IPS-NIHi7 (cell line): ENCODE measurements around the gene GCNT1.

Source experiments
- DNase-seq: peaks from one replicate; pipeline ENCODE4 v3.0.0; 2012; ENCODE audit warnings: mixed read lengths; ENCODE audit errors: extremely low spot score

Gene GCNT1

DNA sequence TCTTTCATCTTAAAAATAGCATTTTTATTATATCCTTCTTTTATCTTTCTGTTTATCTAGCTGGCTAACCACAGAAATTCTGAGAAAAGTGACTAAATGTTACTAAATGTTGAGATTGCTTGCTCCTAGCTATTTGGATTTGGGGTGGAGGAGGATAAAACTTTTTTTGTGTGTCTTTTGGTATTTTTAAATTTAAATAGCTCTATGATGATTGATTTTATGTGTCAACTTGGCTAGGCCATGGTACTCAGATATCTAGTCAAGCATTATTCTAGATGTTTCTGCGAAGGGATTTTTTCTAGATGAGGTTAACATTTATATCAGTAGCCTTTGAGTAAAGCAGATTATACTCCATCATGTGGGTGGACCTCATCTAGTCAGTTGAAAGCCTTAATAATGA lies 75.0 kb downstream of the GCNT1 start:
- DNase-seq, result no peak

DNA sequence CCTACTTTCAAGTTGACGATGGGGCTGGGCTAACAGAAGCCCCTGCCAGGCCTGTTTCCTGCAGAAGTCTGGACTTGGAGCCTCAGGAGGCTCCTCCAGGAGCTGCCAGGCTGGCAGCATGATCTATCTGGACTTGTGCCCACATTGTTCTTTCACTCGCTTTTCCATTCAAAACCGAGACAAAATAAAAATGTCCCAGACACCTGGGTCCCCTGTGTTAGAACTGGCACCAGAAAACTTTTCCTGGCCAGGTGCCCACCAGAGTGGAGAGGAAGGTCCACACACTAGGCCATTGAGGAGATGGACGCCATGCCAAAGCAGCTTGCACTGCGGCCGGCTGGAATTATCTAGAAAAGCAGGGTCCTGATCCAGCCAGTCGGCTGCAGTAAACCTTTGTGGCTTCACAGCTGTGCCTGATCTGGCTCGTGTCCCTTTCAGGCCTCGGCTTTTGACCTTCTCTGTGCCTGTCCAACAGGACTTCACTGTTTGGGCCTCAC lies 78.2 kb downstream of the GCNT1 start:
- no peak for DNase-seq

DNA sequence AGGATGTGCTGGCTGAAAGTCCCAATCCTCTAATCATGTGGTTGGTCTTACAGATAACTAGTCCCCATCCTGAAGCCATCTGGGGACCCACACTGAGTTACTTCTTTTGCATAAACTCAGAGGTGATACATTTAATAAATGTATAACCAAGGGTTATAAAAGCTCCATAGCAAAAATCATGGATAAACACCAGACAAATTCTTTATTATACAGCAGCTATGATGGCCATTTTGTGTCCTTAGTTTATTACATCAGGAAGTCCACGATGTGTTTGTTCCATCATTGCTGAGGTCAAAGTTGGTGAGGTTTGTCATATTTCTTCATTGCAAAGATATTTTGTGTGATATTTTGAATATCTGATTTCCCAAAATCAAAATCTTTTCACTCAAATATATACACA lies 80.2 kb downstream of the GCNT1 start:
- DNase-seq, result no peak

DNA sequence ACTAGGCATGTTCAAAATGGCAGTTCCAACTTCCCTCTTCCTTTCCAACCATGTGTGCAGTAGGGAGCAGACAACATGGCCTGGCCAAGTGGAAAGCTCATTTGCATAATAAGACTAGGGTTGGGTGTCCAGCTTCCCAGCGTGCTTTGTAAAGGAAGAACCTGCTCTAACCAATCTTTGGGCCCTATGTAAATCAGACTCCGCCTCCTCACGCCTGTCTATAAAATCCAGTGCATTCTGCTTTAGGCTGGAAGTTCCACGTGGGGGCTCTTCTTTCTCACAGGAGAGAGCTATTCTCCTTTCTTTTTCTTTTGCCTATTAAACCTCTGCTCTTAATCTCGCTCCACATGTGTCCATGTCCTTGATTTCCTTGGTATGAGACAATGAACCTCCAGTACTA lies 83.4 kb downstream of the GCNT1 start:
- no peak for DNase-seq

DNA sequence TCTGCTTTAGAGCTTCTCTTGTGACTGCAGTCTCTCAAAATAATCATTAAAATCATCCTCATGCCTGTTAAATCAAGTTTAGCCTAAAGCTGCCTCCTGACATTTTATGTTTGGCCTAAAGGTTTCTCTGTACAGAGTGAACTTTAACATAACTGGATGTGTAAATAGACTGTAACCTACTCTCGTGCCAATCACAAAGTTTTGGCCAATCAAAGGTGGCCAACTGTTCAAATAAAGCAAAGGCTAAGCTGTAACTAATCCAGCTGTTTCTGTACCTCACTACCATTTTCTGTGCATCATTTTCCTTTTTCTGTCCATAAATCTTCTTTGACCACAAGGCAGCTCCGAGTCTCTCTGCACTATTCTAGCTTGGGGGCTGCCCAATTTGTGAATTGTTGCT lies 86.2 kb downstream of the GCNT1 start:
- no peak for DNase-seq

DNA sequence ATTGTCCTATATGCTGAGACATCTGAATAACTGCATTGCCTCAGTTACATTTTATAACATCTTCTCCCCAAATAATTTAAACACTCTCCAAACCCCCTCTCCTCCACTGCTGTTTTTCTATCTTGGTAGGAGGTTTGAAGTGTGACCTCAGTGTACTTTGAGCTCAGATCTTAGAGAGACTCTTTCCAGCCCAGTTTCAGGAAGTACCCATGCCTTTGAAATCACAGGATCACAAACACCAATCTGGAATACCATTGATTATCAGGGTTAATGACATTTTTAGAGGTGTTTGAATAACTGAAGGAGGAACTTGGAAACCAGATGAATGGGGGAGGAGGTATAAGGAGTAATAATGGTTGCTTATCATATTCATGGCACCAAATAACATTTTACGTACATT lies 93.2 kb downstream of the GCNT1 start:
- no peak for DNase-seq

DNA sequence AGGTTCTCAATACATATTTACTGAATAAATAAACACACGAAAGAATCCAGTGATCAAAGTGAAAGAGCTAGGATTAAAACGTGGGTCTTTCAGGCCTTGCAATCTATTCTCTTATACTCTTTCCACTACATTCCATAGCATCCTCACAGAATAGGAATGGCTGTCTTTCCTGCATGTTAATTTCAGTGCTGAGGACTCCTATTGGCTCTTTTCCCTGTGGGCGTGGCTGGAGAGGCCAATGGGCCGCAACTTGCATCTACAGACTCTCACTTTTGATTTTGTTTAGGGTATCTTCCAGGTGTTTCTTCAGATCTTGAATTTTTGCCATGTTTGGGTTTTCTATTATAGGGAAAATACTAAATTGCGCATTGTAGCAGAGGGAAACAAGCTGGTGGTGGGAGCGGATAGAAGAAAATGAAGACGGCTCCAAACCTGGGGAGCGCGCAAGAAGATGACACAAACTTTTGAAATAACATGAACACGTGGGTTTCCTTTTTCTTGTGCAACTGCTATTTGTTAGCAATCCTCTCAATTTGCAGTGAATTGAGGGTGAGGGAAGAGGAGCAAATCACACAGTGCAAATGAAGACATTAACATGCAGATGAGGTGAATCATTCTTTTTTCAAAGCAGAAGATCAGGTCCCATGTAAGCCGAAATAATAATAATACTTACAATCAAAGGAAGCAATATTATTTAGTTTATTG lies 93.9 kb downstream of the GCNT1 start:
- DNase-seq, result peak; percentile 27

DNA sequence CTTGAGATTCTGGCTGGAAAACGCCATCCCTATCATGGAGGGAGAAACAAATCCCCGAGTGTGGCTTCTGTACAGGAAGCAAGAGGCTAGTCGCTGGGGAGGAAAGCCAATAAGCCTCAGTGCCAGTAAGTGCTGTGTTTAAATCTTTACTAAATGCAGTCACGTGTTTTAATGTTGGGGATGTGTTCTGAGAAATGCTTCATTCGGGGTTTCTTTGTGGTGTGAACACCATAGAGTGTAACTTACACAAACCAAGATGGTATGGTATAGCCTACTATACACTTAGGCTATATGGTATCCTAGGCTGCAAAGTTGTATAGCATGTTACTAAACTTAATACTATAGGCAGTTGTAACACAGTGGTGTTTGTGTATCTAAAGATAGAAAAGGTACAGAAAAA lies 94.7 kb downstream of the GCNT1 start:
- DNase-seq, result no peak
